ENCODE results near the gene TBC1D1. TPM values are rescaled to one million over a fixed set of nuclear protein-coding genes. Genes with fewer than 3 reads are reported as not detected.

Gene TBC1D1
- total and polyA plus RNA-seq, 2 experiments from 2014 or later, result 53.9 to 151 TPM

- ATAC-seq (no peak), DNase-seq (ENCODE audit: low spot score) (no peak)
- H3K9me3 Mint-ChIP-seq, result peaks cover 12% of the 10 kb centered on the region
- Histone ChIP-seq H3K36me3 (ENCODE audit: insufficient read depth) (no peaks in the 10 kb centered on the region), H3K9me2 (ENCODE audit: insufficient read depth) (no peaks in the 10 kb centered on the region), H3K4me2 (no peak overlapping the region), H2AFZ (no peak overlapping the region), H3K4me1 (ENCODE audit: insufficient read depth) (no peaks in the 10 kb centered on the region), H3K79me2 (replicated peaks; ENCODE audit: insufficient read depth) (no peaks in the 10 kb centered on the region), H3F3A (replicated peaks; ENCODE audit: low read depth) (no peaks in the 10 kb centered on the region), H3K27me3 (ENCODE audit: insufficient read depth) (no peaks in the 10 kb centered on the region), H4K20me1 (replicated peaks; ENCODE audit: insufficient read depth) (no peaks in the 10 kb centered on the region), H3K27ac (ENCODE audit: low read depth) (no peak overlapping the region), H3K4me3 (no peak overlapping the region)
- H3K4me1 Mint-ChIP-seq, result peaks cover 3% of the 10 kb centered on the region; the same call in 1 of the 3 replicates
- no peak overlapping the region for H3K4me3 Mint-ChIP-seq
- peaks cover 2% of the 10 kb centered on the region for H3K27me3 Mint-ChIP-seq (ENCODE audit: insufficient read depth, low read depth, poor library complexity)
- H3K36me3 Mint-ChIP-seq (ENCODE audit: low read depth), result peaks cover 11% of the 10 kb centered on the region
- H3K27ac Mint-ChIP-seq, result no peak overlapping the region
- TF ChIP-seq POLR2AphosphoS5 (IDR thresholded peaks at IDR 0.05; ENCODE audit: low read depth) (no peak), REST (IDR thresholded peaks at IDR 0.05; ENCODE audit: unreplicated experiment) (no peak), ZNF462 (CRISPR knock-in tag; IDR thresholded peaks at IDR 0.05) (no peak), ZNF114 (CRISPR knock-in tag; IDR thresholded peaks at IDR 0.05) (no peak), JUNB (IDR thresholded peaks at IDR 0.05; ENCODE audit: unreplicated experiment) (no peak), EZH2 (IDR thresholded peaks at IDR 0.05; ENCODE audit: low read depth, unreplicated experiment) (no peak), STAT1 (IDR thresholded peaks at IDR 0.05; ENCODE audit: unreplicated experiment) (no peak), NANOG (IDR thresholded peaks at IDR 0.05; ENCODE audit: borderline replicate concordance) (no peak), CTCF (conservative IDR thresholded peaks at IDR 0.05; ENCODE audit: low read depth in 2 of 2) (no peak), ETS1 (IDR thresholded peaks at IDR 0.05) (no peak), ZNF331 (CRISPR knock-in tag; IDR thresholded peaks at IDR 0.05; ENCODE audit: low read depth) (no peak), EZH2phosphoT487 (IDR thresholded peaks at IDR 0.05; ENCODE audit: unreplicated experiment) (no peak), CREB1 (CRISPR knock-in tag; IDR thresholded peaks at IDR 0.05; ENCODE audit: low read depth) (no peak)
Measured at GRCh38 chr4:38173935-38174518, 283.1 kb downstream of the TBC1D1 start.

Data from GM23338 (cell line).